Naive thymus-derived CD8-positive, alpha-beta T cell (primary cell): Measurements from ENCODE around the gene TSPAN9. TPM values are rescaled to one million over a fixed set of nuclear protein-coding genes. Genes with fewer than 3 reads are reported as not detected.
"Not testable (repeated sequence)": the region's sequence is repeated elsewhere in the genome, so short reads cannot be mapped to it uniquely, and the experiment has no call there.

Source experiments
- ATAC-seq, 2 donors: fragments of 150-1000 bp; cut with Tn5 transposase in 1 of 2; sonication (Bioruptor Pico), chemical (Tn5 transposase) in 1 of 2; 1 replicate in 1 of 2; 2 replicates in 1 of 2; pipeline ENCODE4 v1.10.0; 2021; ENCODE audit warnings: mild to moderate bottlenecking in 2 of 2, moderate library complexity in 2 of 2
- POLR2A ChIA-PET: fragments of 350-600 bp; sonication (Branson Sonifier 250); formaldehyde crosslinking; loops from one replicate; lab custom pipeline; 2021; ENCODE audit warnings: antibody characterized with exemption; lab: Charles Lee
- DNase-seq, 10 donors: peaks; one replicate each; pipeline versions ENCODE4 v3.0.0 to v3.0.0-alpha.2; 2020 to 2022
- H3K27ac Mint-ChIP-seq, 10 donors: one replicate each; pipeline ENCODE4 v1.8.0; 2020 to 2022; ENCODE audit warnings: mild to moderate bottlenecking in 10 of 10, mixed read lengths in 10 of 10, moderate library complexity in 4 of 10, inconsistent platforms in 1 of 10
- H3K27me3 Mint-ChIP-seq, 5 donors: one replicate each; pipeline ENCODE4 v1.8.0; 2021 to 2022; ENCODE audit warnings: mixed read lengths in 5 of 5
- H3K36me3 Mint-ChIP-seq, 3 donors: one replicate each; pipeline ENCODE4 v1.8.0; 2020 to 2022; ENCODE audit warnings: mixed read lengths in 3 of 3, mild to moderate bottlenecking in 2 of 3, inconsistent platforms in 1 of 3
- H3K4me1 Mint-ChIP-seq, 4 donors: one replicate each; pipeline ENCODE4 v1.8.0; 2021 to 2022; ENCODE audit warnings: mixed read lengths in 4 of 4
- H3K4me3 Mint-ChIP-seq, 10 donors: one replicate each; pipeline ENCODE4 v1.8.0; 2020 to 2022; ENCODE audit warnings: mild to moderate bottlenecking in 10 of 10, mixed read lengths in 10 of 10, moderate library complexity in 6 of 10, inconsistent platforms in 1 of 10
- H3K9me3 Mint-ChIP-seq, 9 donors: one replicate each; pipeline ENCODE4 v1.8.0; 2020 to 2022; ENCODE audit warnings: mixed read lengths in 9 of 9, mild to moderate bottlenecking in 3 of 9, inconsistent platforms in 1 of 9, moderate library complexity in 1 of 9
- polyA plus RNA-seq, 3 donors: library from polyadenylated mRNA; unstranded; fragments of 300-500 nt; fragmentation: Illumina TruSeq; gene quantifications; one replicate each; pipeline ENCODE4 v1.2.3, GENCODE V29; 2021
- total RNA-seq, 8 experiments: library from RNA in 2 of 8; stranded (reverse) in 2 of 8; gene quantifications; one replicate each; pipeline ENCODE4 v1.2.3 and lab custom pipeline; 2021 to 2026

The TSPAN9 gene
- total and polyA plus RNA-seq, 5 experiments from 2014 or later, result 0.65 to 1.2 TPM; not detected in 3

GRCh38 chr12:3048540-3048939 lies 28.6 kb upstream of the TSPAN9 start:
- DNase-seq (no peak), ATAC-seq (no peak)
- peaks cover 0 to 12% (median 2%) of the 10 kb centered on the region in 4 donors for H3K4me1 Mint-ChIP-seq
- H3K9me3 Mint-ChIP-seq, result no peaks in the 10 kb centered on the region
- H3K4me3 Mint-ChIP-seq, result no peak overlapping the region
- POLR2A ChIA-PET, result no interaction called here
- no peaks in the 10 kb centered on the region for H3K36me3 Mint-ChIP-seq
- H3K27ac Mint-ChIP-seq, result no peak overlapping the region
- H3K27me3 Mint-ChIP-seq, result peaks cover 6 to 48% (median 20%) of the 10 kb centered on the region in 5 donors

- H3K27me3 Mint-ChIP-seq, result peaks cover 5 to 41% (median 17%) of the 10 kb centered on the region in 5 donors
- POLR2A ChIA-PET, result no interaction called here
- DNase-seq (no peak), ATAC-seq (no peak)
- no peak overlapping the region for H3K4me3 Mint-ChIP-seq
- no peaks in the 10 kb centered on the region for H3K36me3 Mint-ChIP-seq
- no peak overlapping the region for H3K27ac Mint-ChIP-seq
- H3K4me1 Mint-ChIP-seq, result peaks cover 0 to 12% (median 2%) of the 10 kb centered on the region in 4 donors
- H3K9me3 Mint-ChIP-seq, result no peaks in the 10 kb centered on the region
Observed at GRCh38 chr12:3049176-3049575, 28.0 kb upstream of the TSPAN9 start.

GRCh38 chr12:3049611-3050249 lies 27.4 kb upstream of the TSPAN9 start:
- DNase-seq (no peak), ATAC-seq (no peak)
- Mint-ChIP-seq H3K4me1 (peaks cover 0 to 12% (median 2%) of the 10 kb centered on the region in 4 donors), H3K36me3 (no peaks in the 10 kb centered on the region), H3K4me3 (no peak overlapping the region), H3K27ac (no peak overlapping the region), H3K9me3 (no peaks in the 10 kb centered on the region), H3K27me3 (peaks cover 4 to 36% (median 17%) of the 10 kb centered on the region in 5 donors)
- POLR2A ChIA-PET, result interaction anchor here (0.5 kb wide), 1 partner anchor 165 kb away, joined by 3 read pairs; no protein-coding TSS in a partner anchor

- H3K9me3 Mint-ChIP-seq, result no peaks in the 10 kb centered on the region
- no peak overlapping the region for H3K4me3 Mint-ChIP-seq
- ATAC-seq (no peak), DNase-seq (no peak)
- POLR2A ChIA-PET, result no interaction called here
- H3K36me3 Mint-ChIP-seq, result no peaks in the 10 kb centered on the region
- peaks cover 2 to 42% (median 26%) of the 10 kb centered on the region in 5 donors for H3K27me3 Mint-ChIP-seq
- H3K27ac Mint-ChIP-seq, result no peak overlapping the region
- peaks cover 0 to 11% (median 2%) of the 10 kb centered on the region in 4 donors for H3K4me1 Mint-ChIP-seq
Observed at GRCh38 chr12:3054374-3054773, 22.8 kb upstream of the TSPAN9 start.

- no peak for DNase-seq
- no peak for ATAC-seq
- no peak overlapping the region for H3K4me3 Mint-ChIP-seq
- no peaks in the 10 kb centered on the region for H3K36me3 Mint-ChIP-seq
- peaks cover 4 to 40% (median 23%) of the 10 kb centered on the region in 5 donors for H3K27me3 Mint-ChIP-seq
- no peak overlapping the region for H3K27ac Mint-ChIP-seq
- H3K4me1 Mint-ChIP-seq, result peaks cover 0 to 3% (median 0%) of the 10 kb centered on the region in 4 donors
- POLR2A ChIA-PET, result no interaction called here
- no peaks in the 10 kb centered on the region for H3K9me3 Mint-ChIP-seq
Observed at GRCh38 chr12:3055026-3055703, 22.0 kb upstream of the TSPAN9 start.

DNA sequence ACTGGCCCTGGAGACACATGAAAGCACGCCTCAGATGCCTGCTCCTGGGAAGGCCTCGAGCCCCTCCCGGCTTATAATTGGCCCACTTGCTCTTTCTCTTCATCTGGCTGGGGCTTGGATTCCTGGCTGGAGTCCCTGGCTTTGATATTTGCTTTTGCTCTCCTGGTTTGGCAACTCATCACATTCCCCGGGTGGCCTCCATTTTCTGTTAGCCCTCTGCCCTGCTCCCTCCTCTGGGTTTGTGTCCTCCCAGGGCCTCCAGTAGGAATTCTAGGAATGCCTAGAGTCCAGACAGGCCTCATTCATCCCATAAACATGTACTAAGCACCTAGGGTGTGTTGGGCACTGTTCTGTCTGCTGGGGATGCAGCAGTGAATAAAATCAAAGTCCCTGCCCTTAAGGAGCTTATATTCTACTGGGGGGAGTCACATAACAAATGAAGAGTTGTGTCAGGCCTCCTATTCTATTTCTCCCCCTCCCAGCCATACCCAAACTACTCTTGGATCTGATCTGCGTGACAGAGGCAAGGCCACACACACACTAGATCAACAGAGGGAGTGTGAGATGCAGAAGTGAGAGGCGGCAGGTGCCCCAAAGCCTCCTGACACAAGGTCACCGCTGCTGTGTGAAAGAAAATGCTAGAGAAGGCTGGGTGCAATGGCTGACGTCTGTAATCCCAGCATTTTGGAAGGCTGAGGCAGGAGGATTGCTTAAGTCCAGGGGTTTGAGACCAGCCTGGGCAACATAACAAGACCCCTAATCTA lies 21.3 kb upstream of the TSPAN9 start:
- ATAC-seq (no peak), DNase-seq (no peak)
- Mint-ChIP-seq H3K27ac (peak overlapping the region in 1 of 10 donors; percentile 89), H3K27me3 (peaks cover 7 to 41% (median 27%) of the 10 kb centered on the region in 5 donors), H3K4me1 (no peaks in the 10 kb centered on the region), H3K9me3 (no peaks in the 10 kb centered on the region), H3K4me3 (no peak overlapping the region), H3K36me3 (no peaks in the 10 kb centered on the region)
- POLR2A ChIA-PET, result no interaction called here

DNA sequence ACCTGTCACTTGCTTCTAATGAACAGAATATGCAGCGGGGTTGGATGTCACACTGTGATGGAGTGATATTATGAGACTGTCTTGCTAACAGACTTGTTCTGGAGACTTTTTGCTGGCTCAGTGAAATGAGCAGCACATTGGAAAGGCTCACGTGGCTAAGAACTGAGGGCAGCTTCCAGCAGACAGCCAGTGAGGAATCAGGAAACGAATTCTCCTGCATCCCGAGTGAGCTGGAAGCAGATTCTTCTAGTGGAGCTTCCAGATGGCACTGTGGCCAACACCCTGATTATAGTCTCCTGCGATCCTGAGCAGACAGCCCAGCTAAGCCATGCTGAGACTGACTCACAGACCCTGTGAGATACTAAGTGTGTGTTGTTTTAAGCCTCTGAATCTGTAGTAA lies 16.1 kb upstream of the TSPAN9 start:
- Mint-ChIP-seq H3K4me3 (no peak overlapping the region), H3K4me1 (peaks cover 0 to 3% (median under 1%) of the 10 kb centered on the region in 4 donors), H3K27ac (no peak overlapping the region), H3K9me3 (peaks cover 2 to 21% (median 9%) of the 10 kb centered on the region in 9 donors), H3K36me3 (peaks cover 0 to 9% (median 0%) of the 10 kb centered on the region in 3 donors), H3K27me3 (peaks cover 23 to 52% (median 26%) of the 10 kb centered on the region in 5 donors)
- no peak for DNase-seq
- no peak for ATAC-seq
- POLR2A ChIA-PET, result no interaction called here

- Mint-ChIP-seq H3K27me3 (peaks cover 23 to 48% (median 26%) of the 10 kb centered on the region in 5 donors), H3K9me3 (peaks cover 2 to 21% (median 9%) of the 10 kb centered on the region in 9 donors), H3K27ac (peak overlapping the region in 2 of 10 donors; percentile 0 to 14), H3K4me1 (peaks cover 0 to 3% (median under 1%) of the 10 kb centered on the region in 4 donors), H3K36me3 (peaks cover 0 to 9% (median 0%) of the 10 kb centered on the region in 3 donors), H3K4me3 (no peak overlapping the region)
- POLR2A ChIA-PET, result no interaction called here
- no peak for ATAC-seq
- DNase-seq, result no peak
Observed at GRCh38 chr12:3061501-3062215, 15.5 kb upstream of the TSPAN9 start.

DNA sequence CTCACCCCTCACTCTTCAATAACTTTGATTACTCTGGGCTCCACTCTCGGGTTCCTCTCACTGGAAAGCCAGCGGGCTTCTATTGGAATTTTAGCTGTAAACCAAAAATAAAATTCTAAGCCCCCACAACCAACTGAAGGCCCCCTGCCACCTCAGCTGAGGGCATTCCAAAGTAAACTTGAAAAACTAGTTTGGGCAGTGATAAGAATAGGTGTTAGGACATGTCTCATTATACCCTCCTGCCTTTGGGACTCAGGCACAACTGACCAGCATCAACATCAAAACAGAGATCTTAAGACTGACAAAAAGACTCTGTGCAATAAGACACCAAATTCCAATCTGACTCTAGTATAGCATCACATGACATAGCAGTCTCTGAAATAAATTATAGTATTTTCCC lies 11.9 kb upstream of the TSPAN9 start:
- Mint-ChIP-seq H3K9me3 (peaks cover 2 to 21% (median 9%) of the 10 kb centered on the region in 9 donors), H3K27me3 (peaks cover 28 to 56% (median 36%) of the 10 kb centered on the region in 5 donors), H3K4me1 (peaks cover 0 to 3% (median under 1%) of the 10 kb centered on the region in 4 donors), H3K4me3 (no peak overlapping the region), H3K27ac (no peak overlapping the region), H3K36me3 (peaks cover 0 to 9% (median 0%) of the 10 kb centered on the region in 3 donors)
- ATAC-seq (no peak), DNase-seq (no peak)
- POLR2A ChIA-PET, result no interaction called here

DNA sequence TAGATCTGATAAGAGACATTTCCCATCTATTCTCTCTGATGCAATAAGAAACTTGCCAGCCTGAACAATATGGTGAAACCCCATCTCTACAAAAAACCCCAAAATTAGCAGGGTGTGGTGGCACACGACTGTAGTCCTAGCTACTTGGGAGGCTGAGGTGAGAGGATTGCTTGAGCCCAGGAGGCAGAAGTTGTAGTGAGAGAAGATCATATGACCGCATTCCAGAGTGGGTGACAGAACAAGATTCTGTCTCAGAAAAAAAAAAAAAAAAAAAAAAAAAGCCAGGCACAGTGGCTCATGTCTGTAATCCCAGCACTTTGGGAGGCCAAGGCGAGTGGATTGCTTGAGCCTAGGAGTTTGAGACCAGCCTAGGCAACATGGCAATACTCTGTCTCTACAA lies 11.3 kb upstream of the TSPAN9 start:
- H3K36me3 Mint-ChIP-seq, H3K4me1 Mint-ChIP-seq, ATAC-seq, H3K4me3 Mint-ChIP-seq, H3K27ac Mint-ChIP-seq, DNase-seq, POLR2A ChIA-PET: not testable (repeated sequence)
- H3K27me3 Mint-ChIP-seq, result peaks cover 25 to 50% (median 32%) of the 10 kb centered on the region in 5 donors
- H3K9me3 Mint-ChIP-seq, result peaks cover 2 to 21% (median 9%) of the 10 kb centered on the region in 9 donors

DNA sequence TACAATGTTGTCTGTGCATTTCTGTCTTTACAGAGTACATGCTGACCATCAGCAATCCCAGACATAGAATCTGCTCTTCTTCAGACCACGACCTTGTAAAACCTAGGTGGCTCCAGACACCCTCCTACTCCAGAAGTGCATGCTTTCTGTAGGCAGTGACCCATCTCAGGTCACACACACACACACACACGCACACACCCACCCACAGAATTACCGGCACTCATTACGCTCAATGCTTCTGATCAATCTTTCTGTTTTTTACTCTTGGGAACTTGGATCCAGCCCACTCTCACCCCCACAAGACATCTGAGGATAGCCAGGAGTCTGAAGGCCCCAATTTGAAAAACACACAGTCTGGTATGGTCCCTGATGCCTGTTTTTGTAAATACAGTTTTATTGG lies 7.5 kb upstream of the TSPAN9 start:
- no peak for ATAC-seq
- DNase-seq, result no peak
- no peaks in the 10 kb centered on the region for H3K36me3 Mint-ChIP-seq
- H3K4me1 Mint-ChIP-seq, result peaks cover 0 to 6% (median 0%) of the 10 kb centered on the region in 4 donors
- H3K27ac Mint-ChIP-seq, result no peak overlapping the region
- peaks cover 13 to 19% (median 16%) of the 10 kb centered on the region in 5 donors for H3K27me3 Mint-ChIP-seq
- H3K9me3 Mint-ChIP-seq, result peaks cover 0 to 8% (median 0%) of the 10 kb centered on the region in 9 donors
- H3K4me3 Mint-ChIP-seq, result no peak overlapping the region
- POLR2A ChIA-PET, result no interaction called here

GRCh38 chr12:3071107-3071506 lies 6.1 kb upstream of the TSPAN9 start:
- no peak overlapping the region for H3K4me3 Mint-ChIP-seq
- no peak for DNase-seq

More at GRCh38 chr12:3071107-3071506, 6.1 kb upstream of the TSPAN9 start:
- H3K4me1 Mint-ChIP-seq, result peaks cover 0 to 7% (median 2%) of the 10 kb centered on the region in 4 donors
- no peaks in the 10 kb centered on the region for H3K36me3 Mint-ChIP-seq
- no peak overlapping the region for H3K27ac Mint-ChIP-seq
- no peaks in the 10 kb centered on the region for H3K9me3 Mint-ChIP-seq
- peaks cover 16 to 21% (median 17%) of the 10 kb centered on the region in 5 donors for H3K27me3 Mint-ChIP-seq
- POLR2A ChIA-PET, result no interaction called here
- no peak for ATAC-seq
